ENCODE data around the gene PTPRD.

The PTPRD gene

DNA sequence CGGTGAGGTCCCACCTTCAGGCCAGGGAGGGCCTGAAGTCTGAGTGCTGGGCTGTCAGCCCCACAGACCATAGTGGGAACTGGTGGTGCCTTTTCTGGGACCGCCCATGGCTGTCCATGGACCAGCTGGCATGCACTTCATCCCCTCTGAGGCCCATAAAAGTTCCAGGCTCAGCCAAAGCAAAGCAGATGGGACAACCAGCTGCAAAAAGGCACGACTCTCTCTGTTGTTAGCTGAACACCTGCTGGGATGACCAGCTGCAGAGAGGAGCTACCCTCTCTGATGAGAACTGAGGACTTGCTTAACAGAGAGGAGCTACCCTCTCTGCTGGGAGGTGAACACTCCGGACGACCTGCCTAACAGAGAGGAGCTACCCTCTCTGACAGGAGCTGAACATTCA lies 1968.9 kb downstream of the PTPRD start:
- in situ Hi-C loops (cut with MboI; ENCODE audit: low sequenced_read_pairs) = no loop called here

DNA sequence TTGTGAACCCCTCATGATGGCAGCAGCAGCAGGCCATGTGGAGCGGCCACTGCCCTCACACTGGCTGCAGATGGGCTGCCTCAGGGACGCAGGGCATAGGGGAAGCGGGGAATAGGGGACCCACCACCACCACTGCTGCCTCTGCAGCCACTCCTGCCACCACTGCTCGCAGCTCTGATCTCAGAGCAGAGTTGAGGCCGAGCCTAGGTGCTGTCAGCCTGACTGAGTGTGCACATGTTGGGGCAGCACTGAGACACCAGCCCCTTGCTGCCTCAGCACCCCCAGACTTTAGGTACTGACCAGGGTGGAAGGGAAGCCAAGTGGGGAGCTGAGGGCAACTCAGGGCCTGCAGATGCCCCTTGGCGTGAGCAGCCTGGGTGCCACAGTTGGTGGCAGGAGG lies 1969.3 kb downstream of the PTPRD start:
- in situ Hi-C loops (cut with MboI; ENCODE audit: low sequenced_read_pairs) = no loop called here

DNA sequence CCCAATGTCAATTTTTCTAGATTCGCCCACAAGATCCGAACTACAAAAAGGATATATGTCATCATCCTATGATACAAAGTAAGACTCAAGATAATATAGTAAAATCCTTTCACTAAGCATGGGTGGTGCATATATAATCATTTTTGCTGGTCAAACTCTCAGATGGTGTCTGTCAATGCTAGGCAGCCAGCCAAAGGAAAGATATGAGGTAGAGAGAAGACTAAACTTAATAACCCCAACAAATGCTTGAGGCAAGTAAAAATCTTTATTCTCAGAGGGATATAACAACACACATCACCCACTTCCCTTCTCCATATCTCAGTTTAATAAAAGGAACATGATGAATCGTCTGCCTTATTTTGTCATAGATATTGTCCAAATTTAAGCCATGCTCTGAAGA lies 1972.0 kb downstream of the PTPRD start:
- in situ Hi-C loops (cut with MboI; ENCODE audit: low sequenced_read_pairs) = no loop called here

DNA sequence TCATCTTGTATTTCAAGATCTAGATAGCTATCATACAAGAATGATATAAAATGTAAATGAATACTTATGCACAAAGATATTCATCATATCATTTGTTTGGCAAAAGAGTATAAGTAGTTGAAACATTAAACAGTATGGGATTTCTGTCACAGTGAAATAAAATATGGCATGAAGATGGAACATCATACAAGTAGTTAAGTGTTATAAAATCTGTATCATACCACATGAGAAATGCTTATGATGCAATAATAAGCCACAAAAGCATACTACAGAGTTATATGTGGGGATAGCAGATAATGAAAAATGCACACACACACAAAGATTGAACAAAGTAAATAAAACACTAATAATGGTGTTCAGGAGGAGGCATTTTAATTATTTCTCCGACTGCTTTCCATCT lies 1975.2 kb downstream of the PTPRD start:
- in situ Hi-C loops (cut with MboI; ENCODE audit: low sequenced_read_pairs) = no loop called here

DNA sequence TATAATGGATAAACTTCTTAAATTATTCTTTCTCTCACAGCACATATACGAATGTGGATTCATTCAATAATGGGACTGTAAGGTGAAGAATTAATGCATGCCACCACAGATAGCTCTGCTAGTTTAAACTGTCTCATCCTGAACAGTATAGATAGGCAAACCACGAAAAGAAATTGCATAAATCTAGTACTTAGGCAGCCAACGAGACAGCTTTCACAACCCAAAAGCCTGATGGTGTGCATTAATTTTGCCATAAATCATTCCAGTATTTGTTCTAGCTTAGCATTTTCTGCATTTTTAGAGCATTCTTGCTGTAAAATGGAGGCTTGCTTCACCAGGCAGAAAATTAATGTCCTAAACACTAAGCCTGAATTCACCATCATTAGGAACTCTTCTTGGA lies 1979.0 kb downstream of the PTPRD start:
- in situ Hi-C loops (cut with MboI; ENCODE audit: low sequenced_read_pairs) = no loop called here

DNA sequence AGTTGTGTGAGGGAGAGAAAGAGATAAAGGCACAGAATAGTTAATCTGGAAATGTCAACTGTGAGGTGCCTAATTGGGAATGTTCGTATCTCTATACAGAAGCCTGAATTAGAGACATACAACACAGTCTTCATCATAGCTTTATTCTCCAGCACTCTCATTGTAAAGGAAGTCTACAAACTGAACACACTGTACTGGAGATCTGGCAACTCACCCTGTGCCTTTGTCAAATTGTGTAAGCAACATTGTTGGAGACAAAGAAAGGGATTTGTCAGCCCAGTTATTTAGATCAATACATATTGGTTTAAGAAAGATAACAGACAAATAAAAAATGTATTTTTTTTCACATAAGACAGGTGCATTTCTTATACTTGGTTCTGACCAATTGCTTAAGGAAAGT lies 1980.3 kb downstream of the PTPRD start:
- in situ Hi-C loops (cut with MboI; ENCODE audit: low sequenced_read_pairs) = no loop called here

DNA sequence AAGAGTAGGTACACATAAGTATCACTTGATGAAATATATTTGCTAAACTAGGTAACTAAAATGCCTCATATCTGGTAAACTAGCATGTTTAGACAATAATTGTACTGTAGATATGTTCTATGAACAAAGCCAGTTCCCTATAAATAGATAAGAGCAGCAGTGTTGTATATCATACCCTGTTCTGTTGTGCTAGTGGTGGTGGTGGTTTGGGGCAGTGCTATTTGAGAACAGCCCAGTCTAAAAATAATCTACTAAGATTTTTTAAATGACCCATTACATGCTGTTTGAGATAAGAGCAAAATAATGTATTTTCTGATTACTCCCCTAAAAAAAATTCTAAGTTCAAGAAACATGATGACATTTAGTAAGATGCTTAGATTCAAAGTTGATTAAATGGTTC lies 1984.0 kb downstream of the PTPRD start:
- in situ Hi-C loops (cut with MboI; ENCODE audit: low sequenced_read_pairs) = no loop called here

DNA sequence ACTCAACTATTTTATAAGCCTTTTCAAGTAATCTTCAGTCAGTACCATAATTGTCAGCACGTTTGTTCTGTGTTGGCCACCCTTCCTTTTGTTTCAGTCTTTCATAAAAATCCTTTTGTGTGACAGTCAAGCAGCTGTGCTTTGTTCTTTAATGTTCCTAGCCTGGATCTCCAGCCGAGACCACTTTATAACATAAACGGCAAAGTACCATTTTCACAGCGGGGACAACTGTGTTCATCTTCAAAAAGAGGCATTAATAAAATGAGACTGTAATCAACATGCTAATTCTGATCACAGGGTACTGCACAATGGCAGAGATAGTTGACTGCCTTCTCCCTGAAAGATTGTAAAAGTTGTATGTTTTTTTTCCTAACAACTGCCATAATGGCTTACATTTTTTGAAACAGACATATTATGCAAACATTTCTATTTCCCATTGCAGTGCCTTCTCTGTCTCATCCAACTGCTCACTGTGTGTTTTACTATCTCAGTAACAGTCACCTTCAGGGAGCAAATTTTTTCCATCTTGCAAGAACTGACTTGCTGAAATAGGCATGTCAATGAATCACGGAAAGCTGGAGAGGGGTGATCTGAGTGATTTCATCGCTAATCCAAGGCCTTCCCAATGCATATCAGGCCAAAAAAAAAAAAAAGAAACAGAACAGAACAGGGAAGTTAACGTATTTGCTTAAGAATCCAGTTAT lies 1984.7 kb downstream of the PTPRD start:
- in situ Hi-C loops (cut with MboI; ENCODE audit: low sequenced_read_pairs) = no loop called here

DNA sequence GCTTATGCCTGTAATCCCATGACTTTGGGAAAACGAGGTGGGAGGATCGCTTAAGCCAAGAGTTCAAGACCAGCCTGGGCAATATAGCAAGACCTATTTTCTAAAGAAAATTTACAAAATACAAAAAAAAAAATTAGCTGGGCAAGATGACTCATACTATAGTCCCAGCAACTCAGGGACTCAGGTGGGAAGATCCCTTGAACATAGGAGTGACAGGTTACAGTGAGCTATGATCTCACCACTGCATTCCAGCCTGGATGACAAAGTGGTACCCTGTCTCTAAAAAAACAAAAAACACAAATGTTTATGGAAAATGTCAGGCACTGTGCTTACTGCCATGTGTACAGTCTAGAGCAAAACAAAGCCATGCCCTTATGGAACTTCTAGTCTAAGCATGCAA lies 1989.9 kb downstream of the PTPRD start:
- in situ Hi-C loops (cut with MboI; ENCODE audit: low sequenced_read_pairs) = no loop called here

DNA sequence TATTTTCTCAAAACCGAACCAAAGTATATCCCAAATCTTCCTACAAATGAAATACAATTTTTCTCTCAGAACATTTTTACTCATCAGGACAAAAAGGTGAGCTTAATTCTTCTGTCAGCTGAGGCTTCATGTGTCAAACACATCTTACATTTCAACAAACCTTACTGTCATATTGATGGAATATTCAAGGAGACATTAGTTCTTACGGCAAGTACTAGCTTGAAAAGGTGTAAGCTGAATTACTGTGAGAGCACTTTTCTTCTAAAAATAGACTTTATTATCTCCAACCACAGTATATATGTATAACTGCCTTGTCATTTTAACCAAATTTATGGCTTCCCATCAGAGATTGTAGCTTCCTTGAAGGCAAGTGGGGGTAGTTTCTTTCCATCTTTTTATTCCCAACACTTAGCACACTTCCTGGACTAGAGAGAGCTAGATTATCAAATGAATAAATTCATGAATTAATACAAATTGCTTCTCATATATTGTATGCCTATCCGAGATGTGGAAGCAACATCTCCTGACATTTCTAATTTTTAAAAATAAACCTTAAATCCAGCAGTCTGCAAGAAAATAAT lies 1990.5 kb downstream of the PTPRD start:
- in situ Hi-C loops (cut with MboI; ENCODE audit: low sequenced_read_pairs) = no loop called here

DNA sequence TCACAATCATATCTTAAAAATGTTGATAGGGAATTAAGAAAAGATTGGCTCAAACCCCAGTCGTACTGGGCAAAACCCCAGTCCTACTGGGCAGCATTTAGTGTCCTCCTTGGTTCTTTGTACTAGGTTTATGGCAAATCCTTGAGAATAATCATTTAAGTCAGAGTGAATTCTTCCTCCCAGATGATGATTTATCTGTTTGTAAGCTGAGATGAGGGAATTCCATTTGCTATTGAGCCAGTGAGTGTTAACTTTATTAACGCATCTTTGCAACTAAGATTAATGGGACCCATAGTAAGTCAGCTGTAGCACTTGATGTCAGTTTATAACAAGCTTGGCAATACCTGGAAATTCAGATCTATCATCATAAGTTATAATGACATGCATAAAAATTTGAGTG lies 1991.4 kb downstream of the PTPRD start:
- in situ Hi-C loops (cut with MboI; ENCODE audit: low sequenced_read_pairs) = no loop called here

DNA sequence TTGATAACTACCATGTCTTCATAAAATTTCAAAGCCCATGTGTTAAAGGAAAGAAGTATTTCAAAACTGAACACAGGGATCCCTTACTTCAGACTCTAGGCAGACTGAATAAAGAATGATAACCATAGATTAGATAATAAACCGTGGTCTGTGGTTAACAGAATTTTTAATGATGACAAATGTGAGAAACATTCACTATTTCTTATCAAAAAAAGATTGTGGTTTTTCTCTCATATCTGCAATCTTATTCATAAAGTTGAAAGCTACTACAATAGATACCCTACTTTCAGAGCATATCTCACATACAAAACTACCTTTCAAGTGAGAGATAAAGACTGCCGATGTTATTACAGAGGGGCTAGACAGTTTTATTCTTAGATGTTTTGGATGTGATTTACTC lies 1996.4 kb downstream of the PTPRD start:
- in situ Hi-C loops (cut with MboI; ENCODE audit: low sequenced_read_pairs) = no loop called here

DNA sequence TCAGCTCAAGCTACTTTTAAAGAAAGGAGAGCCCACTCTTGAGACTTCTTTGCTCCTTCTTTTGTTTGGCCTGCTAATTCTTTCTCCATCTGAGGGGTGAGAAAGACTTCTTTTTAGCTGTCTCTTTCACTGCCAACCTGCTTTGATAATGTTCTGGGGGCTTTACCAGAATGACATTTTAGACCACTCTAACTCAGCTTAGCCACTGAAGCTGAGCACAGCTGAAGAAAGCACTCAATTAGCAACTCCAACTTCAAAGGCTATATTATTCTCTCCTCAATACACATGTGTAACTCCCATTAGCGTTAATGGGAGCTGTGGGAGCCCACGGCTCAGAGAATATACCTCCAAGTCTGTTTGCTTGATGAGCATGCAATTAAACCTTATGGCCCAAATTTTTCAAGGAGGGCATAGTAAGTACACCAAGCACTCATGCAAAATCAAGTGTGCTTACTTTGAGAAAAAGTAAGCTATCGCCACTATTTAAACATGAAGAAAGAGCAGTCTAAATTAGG lies 1997.8 kb downstream of the PTPRD start:
- in situ Hi-C loops (cut with MboI; ENCODE audit: low sequenced_read_pairs) = no loop called here

DNA sequence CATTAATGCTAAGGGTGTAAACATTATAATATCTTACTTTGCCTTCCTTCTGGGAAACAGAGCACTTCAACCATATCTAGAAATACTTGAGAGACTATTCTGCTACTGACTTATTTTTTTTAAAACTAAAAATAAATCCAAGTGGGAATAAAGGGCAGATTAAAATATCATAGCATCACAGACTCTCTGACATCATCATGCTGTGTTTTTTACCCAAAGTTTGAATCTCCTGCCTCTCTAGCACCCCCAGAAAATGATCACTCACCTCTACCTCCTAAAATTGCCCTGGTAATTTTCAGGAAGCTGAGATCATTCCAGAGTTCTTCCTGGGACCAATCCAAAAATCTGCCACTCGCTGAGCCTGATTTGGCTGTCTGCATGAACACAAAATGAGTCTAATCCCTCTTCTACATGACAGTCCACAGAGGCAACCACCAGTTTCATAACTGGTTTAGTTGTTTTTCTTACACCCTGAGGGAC lies 1999.4 kb downstream of the PTPRD start:
- in situ Hi-C loops (cut with MboI; ENCODE audit: low sequenced_read_pairs) = no loop called here

DNA sequence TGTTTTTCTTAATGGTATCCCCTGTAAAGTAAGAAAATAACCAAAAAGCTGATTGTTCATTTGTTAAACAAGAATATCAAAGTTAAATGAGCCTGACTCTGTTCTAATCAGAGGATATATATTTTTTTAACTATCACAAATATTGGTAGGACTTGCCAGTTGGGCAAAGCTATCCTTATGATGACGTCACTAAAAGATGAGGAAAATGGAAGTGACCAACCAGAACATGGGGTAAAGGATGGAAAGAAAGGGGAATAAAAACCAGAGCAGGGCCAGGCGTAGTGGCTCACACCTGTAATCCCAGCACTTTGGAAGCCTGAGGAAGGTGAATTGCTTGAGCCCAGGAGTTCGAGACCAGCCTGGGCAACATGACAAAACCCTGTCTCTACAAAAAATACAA lies 2001.6 kb downstream of the PTPRD start:
- in situ Hi-C loops (cut with MboI; ENCODE audit: low sequenced_read_pairs) = no loop called here

DNA sequence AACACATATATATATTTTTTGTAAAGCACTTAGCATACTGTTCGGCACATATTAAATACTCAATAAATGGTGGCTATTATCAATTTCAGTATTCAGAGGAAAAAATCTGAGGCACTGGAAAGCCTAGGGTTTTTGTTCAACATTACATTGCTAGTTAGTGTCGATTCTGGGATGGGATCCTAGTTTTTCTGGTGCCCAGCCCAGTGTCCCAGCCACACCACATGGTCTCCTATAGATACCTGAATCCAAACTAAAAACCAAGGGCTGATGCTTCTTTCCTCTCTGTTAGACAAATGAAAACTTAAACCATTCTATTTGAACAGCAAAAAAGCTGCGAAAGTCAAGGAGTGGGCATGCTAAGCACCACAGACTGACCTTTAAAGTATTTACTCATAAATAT lies 2002.5 kb downstream of the PTPRD start:
- in situ Hi-C loops (cut with MboI; ENCODE audit: low sequenced_read_pairs) = no loop called here

DNA sequence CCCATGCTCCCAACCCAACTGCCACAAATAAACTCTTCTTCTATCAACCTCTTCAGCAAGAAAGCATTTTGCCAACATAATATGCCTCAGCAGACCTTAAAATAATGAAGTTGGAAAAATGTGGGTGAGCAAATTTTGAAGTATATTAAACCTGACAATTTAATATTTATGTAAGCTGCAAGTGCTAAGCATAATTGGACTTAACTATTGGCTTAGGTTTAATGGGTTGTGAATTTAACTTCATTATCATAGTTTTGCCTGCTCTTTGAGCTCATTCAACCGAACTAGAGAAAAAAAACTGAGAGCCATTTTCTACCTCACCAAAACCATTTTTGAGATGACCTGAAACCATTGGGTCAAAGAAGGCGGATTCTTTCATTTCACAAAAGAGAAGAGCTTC lies 2007.7 kb downstream of the PTPRD start:
- in situ Hi-C loops (cut with MboI; ENCODE audit: low sequenced_read_pairs) = no loop called here

DNA sequence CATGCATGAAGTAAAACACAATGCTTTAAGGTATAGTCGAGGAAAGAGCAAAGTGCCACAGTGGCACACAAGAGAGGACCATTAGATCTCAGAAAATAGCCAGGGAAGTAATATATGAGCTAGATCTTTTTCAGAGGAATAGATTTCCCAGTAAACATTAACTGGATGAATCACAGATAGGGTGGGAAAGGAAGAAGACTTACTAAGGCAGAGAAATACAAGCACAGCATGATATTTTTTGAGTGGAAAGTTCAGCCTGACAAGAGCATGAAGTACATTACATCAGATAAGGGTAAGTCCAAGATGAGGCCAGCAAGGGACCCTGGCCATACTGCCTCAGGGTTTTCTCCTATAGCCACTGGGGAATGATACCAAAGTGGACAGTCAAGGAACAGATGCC lies 2008.6 kb downstream of the PTPRD start:
- in situ Hi-C loops (cut with MboI; ENCODE audit: low sequenced_read_pairs) = no loop called here

DNA sequence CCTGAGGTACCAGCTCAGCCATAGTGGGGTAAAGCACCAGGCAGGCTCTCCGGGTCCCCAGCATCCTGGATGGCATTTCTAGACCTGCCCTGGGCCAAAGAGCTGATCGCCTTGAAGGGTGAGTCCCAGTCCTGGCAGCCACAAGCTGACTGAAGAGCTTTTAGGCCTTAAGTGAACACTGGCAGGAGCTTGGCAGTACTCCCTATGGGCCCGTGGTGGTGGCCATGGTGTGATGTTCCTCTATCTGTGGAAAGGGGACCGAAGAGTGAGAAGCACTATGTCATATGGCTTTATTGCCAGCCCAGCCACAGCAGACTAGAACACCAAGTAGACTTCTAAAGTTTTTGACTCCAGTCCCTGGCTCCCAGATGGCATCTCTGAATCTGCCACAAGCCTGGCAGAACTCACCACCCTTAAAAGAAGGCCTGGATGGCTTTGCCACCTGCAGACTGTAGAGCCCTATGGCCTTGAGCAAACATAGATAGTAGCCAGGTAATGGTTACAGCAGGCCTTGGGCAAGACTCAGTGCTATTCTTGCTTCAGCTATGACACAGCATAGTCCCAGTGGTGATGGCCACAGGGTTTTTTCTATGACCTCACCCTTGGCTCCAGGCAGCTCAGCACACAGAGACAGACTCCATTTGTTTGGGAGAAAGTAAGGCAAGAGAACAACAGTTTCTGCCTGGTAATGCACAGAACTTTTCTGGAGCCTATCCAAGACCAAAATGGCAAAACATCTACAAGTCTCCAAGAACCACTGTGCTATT lies 2011.7 kb downstream of the PTPRD start:
- in situ Hi-C loops (cut with MboI; ENCODE audit: low sequenced_read_pairs) = no loop called here

DNA sequence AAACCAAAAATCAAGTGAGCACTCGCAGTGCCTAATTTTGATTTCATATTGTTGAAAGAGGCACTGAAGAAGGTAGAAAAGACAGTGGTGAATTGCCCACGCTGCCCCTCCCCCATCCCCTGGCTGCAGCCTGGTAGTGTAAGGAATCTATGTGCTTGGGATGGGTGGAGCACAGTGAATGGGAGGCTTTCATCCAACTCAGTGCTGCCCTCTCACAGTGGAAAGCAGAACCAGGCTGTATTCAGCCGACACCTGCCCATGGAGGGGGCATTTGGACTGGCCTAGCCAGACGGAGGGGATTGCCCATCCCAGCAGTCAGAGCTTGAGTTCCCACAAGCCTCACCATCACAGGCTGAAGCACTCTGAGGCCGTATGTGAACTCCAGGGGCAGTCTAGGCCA lies 2012.9 kb downstream of the PTPRD start:
- in situ Hi-C loops (cut with MboI; ENCODE audit: low sequenced_read_pairs) = no loop called here

DNA sequence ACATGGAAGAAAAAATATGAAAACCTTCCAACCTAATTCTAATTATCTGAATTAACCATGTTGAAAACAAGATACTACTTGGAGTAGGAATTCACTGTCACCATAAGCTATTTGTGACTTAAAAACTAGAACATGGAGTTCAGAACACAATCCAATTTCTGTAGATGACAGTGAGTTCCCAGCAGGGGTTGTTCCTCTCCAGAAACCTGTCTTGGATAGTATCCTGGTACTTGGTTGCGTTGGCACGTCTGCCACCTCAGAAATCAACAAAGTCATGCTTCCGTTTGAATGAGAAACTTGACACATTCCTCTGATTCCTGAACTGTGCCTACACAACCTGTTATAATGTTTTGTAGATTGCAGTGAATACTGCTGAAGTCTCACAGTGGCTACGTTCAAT lies 2023.3 kb downstream of the PTPRD start:
- in situ Hi-C loops (cut with MboI; ENCODE audit: low sequenced_read_pairs) = no loop called here

DNA sequence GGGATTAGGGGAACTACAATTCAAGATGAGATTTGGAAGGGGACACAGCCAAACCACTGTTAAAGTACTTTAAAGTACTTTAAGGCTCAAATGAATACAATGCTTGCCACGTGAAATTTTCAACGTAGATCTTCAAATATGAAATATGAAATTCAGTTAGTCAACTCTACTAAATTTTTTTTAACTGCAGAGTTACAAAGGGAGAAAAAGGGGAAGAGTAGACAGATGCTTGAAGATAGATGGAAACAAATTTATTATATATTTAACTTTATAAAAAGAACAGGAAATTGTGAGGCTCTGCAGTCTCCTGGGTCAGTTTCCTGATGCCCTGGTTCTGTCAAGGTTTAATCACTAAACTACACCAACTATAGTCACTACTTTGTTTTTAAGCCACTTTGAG lies 2027.8 kb downstream of the PTPRD start:
- in situ Hi-C loops (cut with MboI; ENCODE audit: low sequenced_read_pairs) = no loop called here
